Thyroid gland (tissue), 4 donors: Measurements from ENCODE around the gene RAPGEF1.

Experiments
- POLR2A ChIP-seq, 2 donors: fragments of 450-650 bp; IDR thresholded peaks; one replicate each; pipeline ENCODE4 v1.6.1; 2017; ENCODE audit warnings: antibody characterized with exemption in 2 of 2, mild to moderate bottlenecking in 2 of 2, moderate library complexity in 1 of 2
- TF ChIP-seq, protein P1 (sequence below), 6 experiments: fragments of 200-600 bp in 3 of 6; fragments of 450-650 bp in 3 of 6; sonication (generic) in 3 of 6; IDR thresholded peaks; one replicate each; pipeline ENCODE4 v1.5.1; 2016 to 2019; ENCODE audit warnings: antibody characterized with exemption in 6 of 6, mild to moderate bottlenecking in 2 of 6, inconsistent platforms in 1 of 6, moderate library complexity in 1 of 6

DNA sequence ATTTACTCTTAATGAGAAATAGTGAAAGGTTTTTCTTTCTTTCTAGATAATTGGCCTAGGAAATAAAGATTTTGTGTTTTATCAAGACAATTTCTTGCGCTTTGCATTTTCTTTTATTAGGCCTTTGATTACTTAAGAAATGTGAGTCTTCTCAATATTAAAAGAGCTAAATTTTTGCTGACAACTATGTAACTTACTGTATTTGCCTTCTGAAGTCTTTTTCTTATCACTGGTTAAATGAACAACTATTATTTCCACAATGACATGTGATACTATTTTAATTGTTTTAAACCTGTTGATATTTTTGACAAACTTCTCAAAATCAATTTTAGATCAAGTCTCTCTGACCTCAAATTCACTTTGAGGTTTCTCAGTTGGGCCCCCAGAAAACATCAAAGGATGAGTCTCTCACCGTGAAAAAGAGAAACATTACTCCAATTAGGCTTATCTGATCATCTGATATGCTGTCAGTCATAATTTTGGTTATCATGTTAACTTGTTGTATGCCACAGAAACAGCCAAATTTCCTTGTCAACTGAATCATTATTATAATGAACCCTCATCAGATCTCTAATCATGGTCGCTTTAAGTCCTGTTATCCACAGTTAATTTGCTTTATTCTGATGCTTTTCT is 48.8 kb downstream of the RAPGEF1 start:
- no peak for TF ChIP-seq POLR2A (IDR thresholded peaks at IDR 0.05)
- TF ChIP-seq, protein P1, sequence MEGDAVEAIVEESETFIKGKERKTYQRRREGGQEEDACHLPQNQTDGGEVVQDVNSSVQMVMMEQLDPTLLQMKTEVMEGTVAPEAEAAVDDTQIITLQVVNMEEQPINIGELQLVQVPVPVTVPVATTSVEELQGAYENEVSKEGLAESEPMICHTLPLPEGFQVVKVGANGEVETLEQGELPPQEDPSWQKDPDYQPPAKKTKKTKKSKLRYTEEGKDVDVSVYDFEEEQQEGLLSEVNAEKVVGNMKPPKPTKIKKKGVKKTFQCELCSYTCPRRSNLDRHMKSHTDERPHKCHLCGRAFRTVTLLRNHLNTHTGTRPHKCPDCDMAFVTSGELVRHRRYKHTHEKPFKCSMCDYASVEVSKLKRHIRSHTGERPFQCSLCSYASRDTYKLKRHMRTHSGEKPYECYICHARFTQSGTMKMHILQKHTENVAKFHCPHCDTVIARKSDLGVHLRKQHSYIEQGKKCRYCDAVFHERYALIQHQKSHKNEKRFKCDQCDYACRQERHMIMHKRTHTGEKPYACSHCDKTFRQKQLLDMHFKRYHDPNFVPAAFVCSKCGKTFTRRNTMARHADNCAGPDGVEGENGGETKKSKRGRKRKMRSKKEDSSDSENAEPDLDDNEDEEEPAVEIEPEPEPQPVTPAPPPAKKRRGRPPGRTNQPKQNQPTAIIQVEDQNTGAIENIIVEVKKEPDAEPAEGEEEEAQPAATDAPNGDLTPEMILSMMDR (IDR thresholded peaks at IDR 0.05): no peak
